HG03575 (cell line): ENCODE measurements around the gene UBXN11.
"Not testable (repeated sequence)": the region's sequence is repeated elsewhere in the genome, so short reads cannot be mapped to it uniquely, and the experiment has no call there.

ENCODE experiments used
- ATAC-seq: cut with Tn5 transposase; IDR thresholded peaks from one replicate; pipeline ENCODE4 v1.9.1; 2021; ENCODE audit not compliant: unreplicated experiment, insufficient number of reproducible peaks, low FRiP score; ENCODE audit errors: extremely low read depth

The UBXN11 gene

GRCh38 chr1:26337625-26338024 is 31.2 kb upstream of the UBXN11 start:
- no peak for ATAC-seq

DNA sequence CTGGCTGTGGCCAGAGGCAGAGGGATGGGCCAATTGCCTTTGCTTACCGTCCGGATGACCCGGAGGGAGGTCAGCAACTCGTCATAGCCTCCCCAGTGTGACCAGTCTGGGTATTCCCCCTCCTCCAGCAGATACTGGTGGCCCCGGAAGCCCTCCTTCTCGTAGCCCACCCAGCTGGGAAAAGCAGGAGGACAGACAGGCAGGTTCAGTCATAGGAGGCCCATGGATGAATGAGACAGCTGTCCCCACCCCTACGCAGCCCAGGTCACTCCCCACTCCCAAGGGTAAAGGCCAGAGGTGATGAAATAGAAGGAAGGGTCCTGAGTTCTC is 30.7 kb upstream of the UBXN11 start:
- no peak for ATAC-seq

GRCh38 chr1:26336477-26337205 is 30.2 kb upstream of the UBXN11 start:
- no peak for ATAC-seq

DNA sequence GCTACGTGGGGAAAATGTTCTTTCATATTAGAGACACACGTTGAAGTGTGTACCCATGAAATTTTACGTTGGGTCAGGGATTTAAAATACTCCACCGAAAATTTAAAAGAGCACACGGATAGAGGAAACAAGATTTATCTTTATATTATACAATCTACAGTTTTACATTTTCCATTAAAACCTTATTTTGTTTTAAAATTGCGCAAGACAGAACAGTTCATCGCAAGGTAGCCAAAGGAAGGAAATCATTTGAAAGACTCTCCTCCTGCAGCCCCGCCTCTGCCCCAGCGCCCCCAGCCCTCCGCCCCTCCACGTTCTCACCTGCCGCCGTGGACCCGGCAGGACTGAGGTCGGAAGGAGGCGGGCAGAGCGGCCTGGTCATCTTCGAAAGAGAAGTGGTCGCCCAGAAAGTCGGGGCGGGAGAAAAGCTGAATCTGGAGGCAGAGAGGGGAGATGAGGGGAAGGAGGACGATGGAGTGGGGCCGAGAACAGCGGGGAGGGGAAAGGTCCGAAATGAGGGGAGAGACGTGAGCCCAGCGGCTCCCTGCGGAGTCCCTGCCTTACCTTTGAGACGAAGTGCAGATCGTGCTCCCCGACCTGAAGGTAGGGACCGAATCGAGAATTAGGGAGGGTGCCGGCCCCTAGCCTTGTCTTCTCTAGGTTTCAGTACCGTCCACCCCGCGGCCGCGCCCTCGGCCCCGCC is 29.5 kb upstream of the UBXN11 start:
- no peak for ATAC-seq

DNA sequence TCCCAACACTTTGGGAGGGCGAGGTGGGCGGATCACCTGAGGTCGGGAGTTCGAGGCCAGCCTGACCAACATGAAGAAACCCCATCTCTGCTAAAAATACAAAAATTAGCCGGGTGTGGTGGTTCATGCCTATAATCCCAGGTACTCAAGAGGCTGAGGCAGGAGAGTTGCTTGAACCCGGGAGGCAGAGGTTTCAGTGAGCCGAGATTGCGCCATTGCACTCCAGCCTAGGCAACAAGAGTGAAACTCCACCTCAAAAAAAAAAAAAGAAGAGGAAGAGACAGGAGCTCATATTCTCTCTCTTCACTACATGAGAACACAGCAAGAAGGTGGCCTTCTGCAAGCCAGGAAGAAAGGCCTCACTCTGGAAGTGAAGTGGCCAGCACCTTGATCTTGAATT is 26.9 kb upstream of the UBXN11 start:
- not testable (repeated sequence) for ATAC-seq

DNA sequence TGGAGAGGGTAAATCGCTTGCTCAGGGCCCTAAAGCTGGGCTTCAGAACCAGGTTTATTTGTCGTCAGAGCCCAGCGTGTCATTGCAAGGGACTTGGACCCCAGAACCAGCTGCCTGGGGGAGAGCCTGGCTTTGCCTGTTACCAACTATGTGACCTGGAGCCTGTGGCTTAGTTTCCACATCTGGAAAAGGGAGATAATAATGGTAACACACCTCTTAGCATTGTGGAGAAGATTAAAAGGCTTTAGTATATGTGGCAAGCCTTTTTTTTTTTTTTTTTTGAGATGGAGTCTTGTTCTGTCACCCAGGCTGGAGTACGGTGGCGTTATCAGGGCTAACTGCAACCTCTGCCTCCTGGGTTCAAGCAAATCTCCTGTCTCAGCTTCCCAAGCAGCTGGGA is 23.8 kb upstream of the UBXN11 start:
- no peak for ATAC-seq

- ATAC-seq, result not testable (repeated sequence)
Measured at GRCh38 chr1:26329380-26329779, 22.9 kb upstream of the UBXN11 start.

DNA sequence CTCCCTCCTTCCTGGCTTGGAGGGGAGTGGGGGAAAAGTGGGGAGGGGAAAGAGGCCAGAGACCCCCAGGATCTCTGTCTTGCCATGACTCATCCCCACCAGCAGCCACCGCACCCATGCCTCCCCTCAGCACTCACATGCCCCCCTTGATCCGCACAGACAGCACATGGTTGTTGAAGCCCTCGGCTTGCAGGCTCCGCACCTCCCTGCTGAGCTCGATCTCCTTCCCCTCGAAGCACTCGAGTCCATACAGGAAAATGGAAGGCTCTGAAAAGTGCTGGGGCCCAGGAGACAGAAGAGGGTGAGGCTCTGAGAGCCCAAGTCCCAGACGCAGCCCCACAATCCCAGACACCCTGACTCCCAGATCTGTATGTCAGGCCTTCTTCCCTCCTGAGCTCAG is 22.2 kb upstream of the UBXN11 start:
- no peak for ATAC-seq

DNA sequence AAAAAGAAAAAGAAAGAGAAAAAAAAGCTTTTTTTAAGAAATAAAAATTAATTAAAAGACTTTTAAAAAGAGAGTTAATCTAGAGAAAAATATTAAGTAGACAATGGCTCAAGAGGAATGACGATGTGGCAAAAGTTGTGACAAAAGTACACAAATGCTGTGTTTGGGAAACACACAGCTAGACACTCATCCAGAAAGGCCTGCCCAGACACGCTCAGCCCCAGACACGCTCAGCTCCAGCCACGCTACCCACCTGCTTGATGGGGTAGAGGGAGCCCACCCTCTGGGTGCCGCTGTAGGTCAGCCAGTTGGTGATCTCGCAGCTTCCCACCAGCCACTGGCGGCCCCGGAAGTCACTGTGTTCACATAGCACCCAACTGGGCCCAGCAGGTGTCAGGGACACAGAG is 21.5 kb upstream of the UBXN11 start:
- no peak for ATAC-seq

DNA sequence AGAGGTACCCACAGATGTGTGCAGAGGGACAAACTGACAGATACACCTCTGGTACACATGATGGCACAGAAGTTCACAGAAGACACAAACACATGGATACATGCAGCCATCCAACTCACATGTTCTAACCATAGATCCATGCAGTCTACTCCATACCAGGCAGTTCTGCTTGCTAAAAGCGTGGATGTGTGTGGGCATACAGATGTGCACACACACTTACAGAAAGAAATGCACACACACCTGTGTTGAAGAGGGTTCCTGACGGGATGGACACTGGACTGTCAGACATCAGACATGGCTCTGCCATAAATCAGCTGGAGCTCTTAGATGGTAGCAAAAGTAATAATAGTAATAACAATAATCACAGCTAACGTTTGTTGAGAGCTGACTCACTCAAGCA is 18.1 kb upstream of the UBXN11 start:
- no peak for ATAC-seq

GRCh38 chr1:26323382-26323781 is 16.9 kb upstream of the UBXN11 start:
- ATAC-seq, result no peak

DNA sequence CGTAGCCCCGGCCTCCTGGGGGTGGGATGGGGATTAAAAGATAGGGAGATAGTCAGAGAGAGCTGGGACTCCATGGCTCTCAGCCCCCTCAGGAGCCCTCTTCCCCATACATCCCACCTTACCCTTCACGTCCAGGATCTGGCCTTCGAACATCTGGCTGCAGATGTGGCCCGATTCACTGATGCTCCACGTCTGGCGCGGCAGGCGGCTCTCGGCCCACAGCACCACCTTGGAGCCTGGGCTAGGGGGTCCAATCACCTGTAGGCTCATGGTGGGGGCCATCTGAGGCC is 15.6 kb upstream of the UBXN11 start:
- no peak for ATAC-seq

- ATAC-seq, result no peak
Measured at GRCh38 chr1:26321315-26322041, 15.0 kb upstream of the UBXN11 start.

- no peak for ATAC-seq
Measured at GRCh38 chr1:26320896-26321295, 14.5 kb upstream of the UBXN11 start.

- no peak for ATAC-seq
Measured at GRCh38 chr1:26318338-26319064, 12.1 kb upstream of the UBXN11 start.

DNA sequence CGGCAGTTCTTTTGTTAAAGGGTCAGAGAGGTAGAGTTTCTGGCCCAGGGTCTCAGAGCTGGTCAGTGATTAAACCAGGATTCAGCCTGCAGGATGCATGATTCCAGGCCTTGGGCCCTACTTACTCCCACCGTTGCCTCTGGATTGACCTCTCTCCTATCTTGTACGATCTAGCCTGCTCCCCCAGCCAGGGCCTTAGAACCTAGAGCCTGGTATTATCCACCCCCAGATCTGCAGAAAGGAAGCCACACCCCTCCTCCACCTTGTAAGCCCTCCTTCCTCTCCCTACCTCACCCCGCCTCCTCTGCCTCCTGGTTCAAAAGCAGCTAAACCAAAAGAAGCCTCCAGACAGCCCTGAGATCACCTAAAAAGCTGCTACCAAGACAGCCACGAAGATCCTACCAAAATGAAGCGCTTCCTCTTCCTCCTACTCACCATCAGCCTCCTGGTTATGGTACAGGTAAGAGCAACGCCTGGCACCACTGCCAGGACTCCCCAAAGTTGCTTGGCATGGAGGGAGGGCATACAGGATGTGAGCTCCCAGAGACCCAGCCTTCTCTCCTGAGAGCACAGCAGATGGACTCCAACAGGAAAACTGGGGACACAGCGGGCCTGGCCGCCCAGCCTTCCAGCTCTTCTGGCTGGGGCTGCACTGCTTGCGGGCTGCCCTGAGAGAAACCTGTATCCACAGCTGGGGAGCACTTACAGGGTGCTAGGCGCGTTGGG is 11.3 kb upstream of the UBXN11 start, which contains the start of gene CD52:
CD52 (plus strand) TSS at position 347 of the 726 bp plus-strand sequence; CDS start at position 407, 60 bp downstream.
- ATAC-seq, result no peak

- no peak for ATAC-seq
Measured at GRCh38 chr1:26317146-26317545, 10.7 kb upstream of the UBXN11 start.

- ATAC-seq, result no peak
Measured at GRCh38 chr1:26315874-26316850, 9.7 kb upstream of the UBXN11 start.
